Stomach (tissue), 4 donors: ENCODE measurements around the gene CDK3.

Experiments
- CTCF ChIP-seq, 7 experiments: fragments of 450-650 bp in 4 of 7; fragments of 200-600 bp in 3 of 7; sonication (generic) in 3 of 7; IDR thresholded peaks; one replicate each; pipeline ENCODE4 v1.5.1; 2016 to 2019; ENCODE audit warnings: antibody characterized with exemption in 7 of 7, control low read depth in 2 of 7, mild to moderate bottlenecking in 1 of 7
- POLR2A ChIP-seq, 4 donors: fragments of 450-650 bp; IDR thresholded peaks; one replicate each; pipeline ENCODE4 v1.6.1; 2016; ENCODE audit warnings: antibody characterized with exemption in 4 of 4, control low read depth in 2 of 4, mild to moderate bottlenecking in 1 of 4, moderate library complexity in 1 of 4

GRCh38 chr17:76051561-76051960, 50.9 kb downstream of the CDK3 start:
- TF ChIP-seq CTCF (IDR thresholded peaks at IDR 0.05) (no peak), POLR2A (IDR thresholded peaks at IDR 0.05) (no peak)
